Measurements from ENCODE around the gene PAN3. TPM values are rescaled to one million over a fixed set of nuclear protein-coding genes. Genes with fewer than 3 reads are reported as not detected.

Gene PAN3
- total RNA-seq, 2 experiments from 2014 or later: 56.9 to 59.5 TPM

- H3K4me1 Mint-ChIP-seq (ENCODE audit: low read depth): no peaks in the 10 kb centered on the region
- no peaks in the 10 kb centered on the region for H3K36me3 ChIP-seq (ENCODE audit: insufficient read depth, low read length)
- H3K4me3 ChIP-seq (ENCODE audit: low read length): no peak overlapping the region
- H3K27me3 Mint-ChIP-seq: no peaks in the 10 kb centered on the region
- no peak overlapping the region for H3K4me3 Mint-ChIP-seq
- ChIA-PET CTCF (interaction anchor here (1.2 kb wide), 1 partner anchor 12 kb away, joined by 3 read pairs; no protein-coding TSS in a partner anchor), POLR2A (no interaction called here)
- H3K27ac Mint-ChIP-seq: no peak overlapping the region
- intact Hi-C loops (cut with DNase I, micrococcal nuclease): no loop called here
- H3K9me3 ChIP-seq (ENCODE audit: control insufficient read depth in 1 of 2, insufficient read depth in 1 of 2, low read length in 2 of 2): no peaks in the 10 kb centered on the region
- H3K4me1 ChIP-seq (ENCODE audit: insufficient read depth, low read length): no peaks in the 10 kb centered on the region
- ATAC-seq (ENCODE audit: poor library complexity) (no peak), DNase-seq (no peak)
- H3K27ac ChIP-seq (ENCODE audit: low read depth in 1 of 2, low read length in 2 of 2): no peak overlapping the region
- no peak for TF ChIP-seq CTCF (IDR thresholded peaks at IDR 0.05)
- no peaks in the 10 kb centered on the region for H3K9me3 Mint-ChIP-seq
- no peaks in the 10 kb centered on the region for H3K36me3 Mint-ChIP-seq (ENCODE audit: low read depth)
- no peaks in the 10 kb centered on the region for H3K27me3 ChIP-seq (ENCODE audit: control insufficient read depth in 1 of 2, insufficient read depth in 2 of 2, low read length in 2 of 2)
Observed at GRCh38 chr13:28336193-28336657, 197.9 kb downstream of the PAN3 start.

- intact Hi-C loops (cut with DNase I, micrococcal nuclease): no loop called here
- no peaks in the 10 kb centered on the region for H3K4me1 ChIP-seq (ENCODE audit: insufficient read depth, low read length)
- DNase-seq: no peak
- H3K27me3 ChIP-seq (ENCODE audit: control insufficient read depth in 1 of 2, insufficient read depth in 2 of 2, low read length in 2 of 2): no peaks in the 10 kb centered on the region
- POLR2A ChIA-PET: no interaction called here
- H3K36me3 ChIP-seq (ENCODE audit: insufficient read depth, low read length): no peaks in the 10 kb centered on the region
- Mint-ChIP-seq H3K4me1 (ENCODE audit: low read depth) (no peaks in the 10 kb centered on the region), H3K27me3 (no peaks in the 10 kb centered on the region), H3K27ac (no peak overlapping the region), H3K36me3 (ENCODE audit: low read depth) (no peaks in the 10 kb centered on the region), H3K4me3 (no peak overlapping the region), H3K9me3 (no peaks in the 10 kb centered on the region)
- H3K9me3 ChIP-seq (ENCODE audit: control insufficient read depth in 1 of 2, insufficient read depth in 1 of 2, low read length in 2 of 2): no peaks in the 10 kb centered on the region
- no peak for TF ChIP-seq CTCF (IDR thresholded peaks at IDR 0.05)
- ATAC-seq (ENCODE audit: poor library complexity): no peak
- CTCF ChIA-PET: interaction anchor here (1.2 kb wide), 1 partner anchor 13 kb away, joined by 3 read pairs; no protein-coding TSS in a partner anchor
- no peak overlapping the region for H3K4me3 ChIP-seq (ENCODE audit: low read length)
- H3K27ac ChIP-seq (ENCODE audit: low read depth in 1 of 2, low read length in 2 of 2): no peak overlapping the region
Observed at GRCh38 chr13:28337166-28338005, 199.0 kb downstream of the PAN3 start.

- Histone ChIP-seq H3K4me1 (ENCODE audit: insufficient read depth, low read length) (no peaks in the 10 kb centered on the region), H3K9me3 (ENCODE audit: control insufficient read depth in 1 of 2, insufficient read depth in 1 of 2, low read length in 2 of 2) (no peaks in the 10 kb centered on the region), H3K4me3 (ENCODE audit: low read length) (no peak overlapping the region), H3K27ac (ENCODE audit: low read depth in 1 of 2, low read length in 2 of 2) (no peak overlapping the region), H3K27me3 (ENCODE audit: control insufficient read depth in 1 of 2, insufficient read depth in 2 of 2, low read length in 2 of 2) (no peaks in the 10 kb centered on the region), H3K36me3 (ENCODE audit: insufficient read depth, low read length) (no peaks in the 10 kb centered on the region)
- ChIA-PET CTCF (no interaction called here), POLR2A (no interaction called here)
- no peak for DNase-seq
- no peaks in the 10 kb centered on the region for H3K36me3 Mint-ChIP-seq (ENCODE audit: low read depth)
- no peaks in the 10 kb centered on the region for H3K9me3 Mint-ChIP-seq
- no peak overlapping the region for H3K4me3 Mint-ChIP-seq
- no peak for TF ChIP-seq CTCF (IDR thresholded peaks at IDR 0.05)
- no peak for ATAC-seq (ENCODE audit: poor library complexity)
- intact Hi-C loops (cut with DNase I, micrococcal nuclease): no loop called here
- H3K4me1 Mint-ChIP-seq (ENCODE audit: low read depth): no peaks in the 10 kb centered on the region
- no peaks in the 10 kb centered on the region for H3K27me3 Mint-ChIP-seq
- H3K27ac Mint-ChIP-seq: no peak overlapping the region
Observed at GRCh38 chr13:28338006-28338574, 199.7 kb downstream of the PAN3 start.

Data from CD4-positive, alpha-beta T cell (primary cell).